Measurements from ENCODE around the gene PRKCE.

DNA sequence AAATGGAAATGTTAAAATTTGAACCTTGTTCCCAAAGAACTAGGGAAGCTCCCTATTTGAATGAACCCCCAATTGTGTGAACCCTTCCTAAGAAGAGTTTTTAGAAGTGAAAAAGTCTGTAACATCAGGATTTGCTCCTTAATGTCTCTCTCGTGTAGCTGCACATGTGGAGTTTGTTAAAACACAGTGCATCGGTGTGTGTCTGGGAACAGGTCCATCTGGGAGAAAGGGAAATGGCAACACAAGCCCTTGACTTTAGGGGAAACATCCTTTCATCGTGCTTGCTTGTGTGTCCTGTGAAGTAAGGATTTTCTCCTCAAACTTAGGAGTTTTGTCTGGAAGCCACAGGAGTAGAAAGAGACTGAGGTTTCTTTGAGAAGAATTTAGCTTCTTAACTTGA lies 203.9 kb downstream of the PRKCE start:
- TF ChIP-seq, protein P1, sequence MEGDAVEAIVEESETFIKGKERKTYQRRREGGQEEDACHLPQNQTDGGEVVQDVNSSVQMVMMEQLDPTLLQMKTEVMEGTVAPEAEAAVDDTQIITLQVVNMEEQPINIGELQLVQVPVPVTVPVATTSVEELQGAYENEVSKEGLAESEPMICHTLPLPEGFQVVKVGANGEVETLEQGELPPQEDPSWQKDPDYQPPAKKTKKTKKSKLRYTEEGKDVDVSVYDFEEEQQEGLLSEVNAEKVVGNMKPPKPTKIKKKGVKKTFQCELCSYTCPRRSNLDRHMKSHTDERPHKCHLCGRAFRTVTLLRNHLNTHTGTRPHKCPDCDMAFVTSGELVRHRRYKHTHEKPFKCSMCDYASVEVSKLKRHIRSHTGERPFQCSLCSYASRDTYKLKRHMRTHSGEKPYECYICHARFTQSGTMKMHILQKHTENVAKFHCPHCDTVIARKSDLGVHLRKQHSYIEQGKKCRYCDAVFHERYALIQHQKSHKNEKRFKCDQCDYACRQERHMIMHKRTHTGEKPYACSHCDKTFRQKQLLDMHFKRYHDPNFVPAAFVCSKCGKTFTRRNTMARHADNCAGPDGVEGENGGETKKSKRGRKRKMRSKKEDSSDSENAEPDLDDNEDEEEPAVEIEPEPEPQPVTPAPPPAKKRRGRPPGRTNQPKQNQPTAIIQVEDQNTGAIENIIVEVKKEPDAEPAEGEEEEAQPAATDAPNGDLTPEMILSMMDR (conservative IDR thresholded peaks at IDR 0.05; ENCODE audit: low read depth in 2 of 2) = no peak
- no peak for TF ChIP-seq POLR2AphosphoS5 (IDR thresholded peaks at IDR 0.05; ENCODE audit: low read depth)
- TF ChIP-seq EZH2 (IDR thresholded peaks at IDR 0.05; ENCODE audit: low read depth, unreplicated experiment) = no peak
- no peak for TF ChIP-seq EZH2phosphoT487 (IDR thresholded peaks at IDR 0.05; ENCODE audit: unreplicated experiment)
